ENCODE data around the gene LIMCH1. TPM values are rescaled to one million over a fixed set of nuclear protein-coding genes. Genes with fewer than 3 reads are reported as not detected.

The LIMCH1 gene
- total RNA-seq, 2 donors from 2014 or later, result 3.1 to 5.8 TPM

DNA sequence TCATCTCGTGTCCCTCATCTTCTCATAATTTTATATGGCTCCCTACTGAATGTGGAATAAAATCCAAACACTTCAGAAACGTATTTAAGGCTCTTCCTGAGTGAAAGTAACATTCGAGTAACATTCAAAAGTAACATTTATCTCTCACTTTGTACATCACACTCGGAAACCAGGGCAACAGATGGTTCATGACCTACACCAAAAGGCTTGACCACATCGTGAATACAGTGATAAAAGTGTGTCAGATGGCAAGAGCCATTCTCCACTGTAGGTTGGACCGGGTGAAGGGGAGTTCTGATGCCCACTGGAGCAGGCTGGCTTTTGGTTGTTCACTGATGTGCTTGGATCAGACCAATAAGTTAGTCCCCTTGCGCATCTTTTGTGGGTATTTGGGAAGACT is 5.6 kb upstream of the LIMCH1 start:
- Mint-ChIP-seq H3K4me3 (no peak overlapping the region), H3K36me3 (ENCODE audit: low read depth) (no peaks in the 10 kb centered on the region)
- no peaks in the 10 kb centered on the region for H3K9me3 ChIP-seq (ENCODE audit: control insufficient read depth, low read length)

DNA sequence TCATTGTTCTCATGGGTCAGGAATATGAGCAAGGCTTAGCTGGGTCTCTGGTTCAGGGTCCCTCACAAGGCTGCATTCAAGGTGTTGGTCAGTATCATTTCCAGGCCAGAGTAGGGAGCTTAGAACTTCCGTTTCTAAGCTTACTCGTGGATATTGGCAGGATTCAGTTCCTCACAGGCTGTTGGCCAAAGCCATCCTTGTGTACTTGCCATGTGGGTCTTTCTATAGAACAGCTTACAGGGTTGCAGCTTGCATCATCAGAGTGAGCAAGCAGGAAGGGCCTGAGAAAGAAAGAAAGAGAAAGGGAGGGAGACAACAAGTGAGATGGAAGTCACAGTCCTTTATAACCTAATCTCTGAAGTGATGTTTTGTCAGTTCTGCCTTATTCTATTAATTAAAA is 5.1 kb upstream of the LIMCH1 start:
- Histone ChIP-seq H3K9me3 (ENCODE audit: control insufficient read depth, low read length) (no peaks in the 10 kb centered on the region), H3K4me3 (ENCODE audit: low read length) (no peak overlapping the region), H3K36me3 (ENCODE audit: control insufficient read depth, insufficient read depth, low read length) (no peaks in the 10 kb centered on the region), H3K9ac (ENCODE audit: extremely low read depth, low read length, poor library complexity, severe bottlenecking) (no peak overlapping the region), H3K27ac (ENCODE audit: low read depth, low read length) (no peak overlapping the region), H3K4me1 (ENCODE audit: control insufficient read depth, insufficient read depth, low read length) (no peaks in the 10 kb centered on the region), H3K27me3 (ENCODE audit: control insufficient read depth, insufficient read depth, low read length, poor library complexity, severe bottlenecking) (no peaks in the 10 kb centered on the region)
- Mint-ChIP-seq H3K4me3 (no peak overlapping the region), H3K27ac (no peak overlapping the region), H3K36me3 (ENCODE audit: low read depth) (no peaks in the 10 kb centered on the region), H3K4me1 (peaks cover 13% of the 10 kb centered on the region), H3K9me3 (no peaks in the 10 kb centered on the region), H3K27me3 (ENCODE audit: insufficient read depth) (peaks cover 7% of the 10 kb centered on the region)
- no peak for DNase-seq
- WGBS, 2 experiments (ENCODE audit: insufficient coverage in 1 of 2, insufficient read length in 1 of 2), result 96 to 100% methylated on average over 2 of the region's 2 CpGs
- TF ChIP-seq, protein P1, sequence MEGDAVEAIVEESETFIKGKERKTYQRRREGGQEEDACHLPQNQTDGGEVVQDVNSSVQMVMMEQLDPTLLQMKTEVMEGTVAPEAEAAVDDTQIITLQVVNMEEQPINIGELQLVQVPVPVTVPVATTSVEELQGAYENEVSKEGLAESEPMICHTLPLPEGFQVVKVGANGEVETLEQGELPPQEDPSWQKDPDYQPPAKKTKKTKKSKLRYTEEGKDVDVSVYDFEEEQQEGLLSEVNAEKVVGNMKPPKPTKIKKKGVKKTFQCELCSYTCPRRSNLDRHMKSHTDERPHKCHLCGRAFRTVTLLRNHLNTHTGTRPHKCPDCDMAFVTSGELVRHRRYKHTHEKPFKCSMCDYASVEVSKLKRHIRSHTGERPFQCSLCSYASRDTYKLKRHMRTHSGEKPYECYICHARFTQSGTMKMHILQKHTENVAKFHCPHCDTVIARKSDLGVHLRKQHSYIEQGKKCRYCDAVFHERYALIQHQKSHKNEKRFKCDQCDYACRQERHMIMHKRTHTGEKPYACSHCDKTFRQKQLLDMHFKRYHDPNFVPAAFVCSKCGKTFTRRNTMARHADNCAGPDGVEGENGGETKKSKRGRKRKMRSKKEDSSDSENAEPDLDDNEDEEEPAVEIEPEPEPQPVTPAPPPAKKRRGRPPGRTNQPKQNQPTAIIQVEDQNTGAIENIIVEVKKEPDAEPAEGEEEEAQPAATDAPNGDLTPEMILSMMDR (conservative IDR thresholded peaks at IDR 0.05), result no peak

More for the DNA sequence above, 5.6 kb upstream of the LIMCH1 start:
- no peak for DNase-seq
- Histone ChIP-seq H3K27me3 (ENCODE audit: control insufficient read depth, insufficient read depth, low read length, poor library complexity, severe bottlenecking) (no peaks in the 10 kb centered on the region), H3K4me1 (ENCODE audit: control insufficient read depth, insufficient read depth, low read length) (no peaks in the 10 kb centered on the region), H3K4me3 (ENCODE audit: low read length) (no peak overlapping the region), H3K9ac (ENCODE audit: extremely low read depth, low read length, poor library complexity, severe bottlenecking) (no peak overlapping the region), H3K36me3 (ENCODE audit: control insufficient read depth, insufficient read depth, low read length) (no peaks in the 10 kb centered on the region), H3K27ac (ENCODE audit: low read depth, low read length) (no peak overlapping the region)
- WGBS, 2 experiments (ENCODE audit: insufficient coverage in 1 of 2, insufficient read length in 1 of 2), result 93 to 98% methylated on average over 4 to 7 of the region's 7 CpGs
- no peak overlapping the region for H3K27ac Mint-ChIP-seq
- TF ChIP-seq, protein P1 (conservative IDR thresholded peaks at IDR 0.05), result no peak
- peaks cover 13% of the 10 kb centered on the region for H3K4me1 Mint-ChIP-seq
- H3K9me3 Mint-ChIP-seq, result no peaks in the 10 kb centered on the region
- peaks cover 7% of the 10 kb centered on the region for H3K27me3 Mint-ChIP-seq (ENCODE audit: insufficient read depth)

DNA sequence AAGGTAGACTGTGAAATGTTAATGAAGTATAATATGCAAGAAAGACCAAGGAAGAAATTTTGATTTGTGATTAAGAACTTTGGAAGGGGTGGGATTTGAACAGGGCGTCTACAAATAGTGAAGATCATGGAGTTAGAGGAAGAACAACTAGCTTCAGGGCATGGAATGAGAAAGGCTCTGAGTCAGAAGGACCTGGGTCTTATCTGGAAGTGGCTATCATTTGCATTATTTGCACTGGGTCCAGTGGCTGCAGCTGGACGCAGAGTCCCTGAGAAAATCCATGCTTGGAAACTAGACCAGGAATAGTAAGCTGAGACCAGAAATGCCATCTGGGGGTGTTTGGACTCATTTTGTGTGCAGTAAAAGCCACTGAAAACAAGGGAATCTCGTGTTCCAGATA is 4.3 kb upstream of the LIMCH1 start:
- TF ChIP-seq, protein P1 (conservative IDR thresholded peaks at IDR 0.05), result no peak
- H3K9me3 Mint-ChIP-seq, result no peaks in the 10 kb centered on the region

More for the DNA sequence above, 4.3 kb upstream of the LIMCH1 start:
- Histone ChIP-seq H3K9me3 (ENCODE audit: control insufficient read depth, low read length) (no peaks in the 10 kb centered on the region), H3K9ac (ENCODE audit: extremely low read depth, low read length, poor library complexity, severe bottlenecking) (no peak overlapping the region), H3K27me3 (ENCODE audit: control insufficient read depth, insufficient read depth, low read length, poor library complexity, severe bottlenecking) (no peaks in the 10 kb centered on the region), H3K27ac (ENCODE audit: low read depth, low read length) (no peak overlapping the region), H3K4me1 (ENCODE audit: control insufficient read depth, insufficient read depth, low read length) (no peaks in the 10 kb centered on the region), H3K36me3 (ENCODE audit: control insufficient read depth, insufficient read depth, low read length) (no peaks in the 10 kb centered on the region), H3K4me3 (ENCODE audit: low read length) (no peak overlapping the region)
- no peak overlapping the region for H3K4me3 Mint-ChIP-seq
- peaks cover 7% of the 10 kb centered on the region for H3K27me3 Mint-ChIP-seq (ENCODE audit: insufficient read depth)
- no peak for DNase-seq
- peaks cover 13% of the 10 kb centered on the region for H3K4me1 Mint-ChIP-seq
- WGBS, 2 experiments (ENCODE audit: insufficient coverage in 1 of 2, insufficient read length in 1 of 2), result 81 to 90% methylated on average over 2 to 3 of the region's 3 CpGs
- H3K27ac Mint-ChIP-seq, result no peak overlapping the region
- H3K36me3 Mint-ChIP-seq (ENCODE audit: low read depth), result no peaks in the 10 kb centered on the region
